Spleen (tissue), 13 donors: Measurements from ENCODE around the gene AKR1C1. TPM values are rescaled to one million over a fixed set of nuclear protein-coding genes. Genes with fewer than 3 reads are reported as not detected.
"Not testable (repeated sequence)": the region's sequence is repeated elsewhere in the genome, so short reads cannot be mapped to it uniquely, and the experiment has no call there.

Experiments
- DNase-seq: peaks from one replicate; pipeline ENCODE4 v3.0.0-alpha.2; 2020
- H3K27ac ChIP-seq, 8 donors: fragments of 200-600 bp; sonication (generic) in 7 of 8; 1 replicate in 4 of 8; 2 replicates in 4 of 8; pipeline versions ENCODE4 v1.5.0 to v1.8.0; 2016 to 2021; ENCODE audit warnings: inconsistent platforms in 4 of 8, mild to moderate bottlenecking in 4 of 8, moderate library complexity in 1 of 8
- H3K27me3 ChIP-seq, 7 donors: fragments of 200-600 bp; sonication (generic) in 6 of 7; replicated peaks in 1 of 7; 1 replicate in 4 of 7; 2 replicates in 3 of 7; pipeline versions ENCODE4 v1.5.0 to v1.8.0; 2016 to 2021; ENCODE audit warnings: inconsistent platforms in 3 of 7, mild to moderate bottlenecking in 1 of 7
- H3K36me3 ChIP-seq, 6 donors: fragments of 200-600 bp; sonication (generic) in 5 of 6; 1 replicate in 4 of 6; 2 replicates in 2 of 6; pipeline versions ENCODE4 v1.5.0 to v1.8.0; 2016 to 2021; ENCODE audit warnings: inconsistent platforms in 2 of 6
- H3K4me1 ChIP-seq, 6 donors: fragments of 200-600 bp; sonication (generic) in 5 of 6; 1 replicate in 3 of 6; 2 replicates in 3 of 6; pipeline versions ENCODE4 v1.5.0 to v1.8.0; 2016 to 2021; ENCODE audit warnings: inconsistent platforms in 3 of 6
- H3K4me3 ChIP-seq, 8 donors: fragments of 200-600 bp; sonication (generic) in 7 of 8; 1 replicate in 4 of 8; 2 replicates in 4 of 8; pipeline versions ENCODE4 v1.5.0 to v1.8.0; 2016 to 2021; ENCODE audit warnings: inconsistent platforms in 4 of 8, mild to moderate bottlenecking in 4 of 8, moderate library complexity in 2 of 8
- H3K9me3 ChIP-seq, 8 donors: fragments of 200-600 bp; sonication (generic) in 7 of 8; 1 replicate in 4 of 8; 2 replicates in 4 of 8; pipeline versions ENCODE4 v1.5.0 to v1.8.0; 2016 to 2021; ENCODE audit warnings: inconsistent platforms in 4 of 8
- POLR2A ChIP-seq, 3 donors: fragments of 450-650 bp; IDR thresholded peaks; one replicate each; pipeline ENCODE4 v1.5.1; 2017; ENCODE audit warnings: antibody characterized with exemption in 3 of 3, mild to moderate bottlenecking in 1 of 3
- POLR2AphosphoS5 ChIP-seq, 3 donors: sonication (generic); formaldehyde crosslinking; IDR thresholded peaks; one replicate each; pipeline ENCODE4 v1.5.1; 2017; ENCODE audit warnings: antibody characterized with exemption in 3 of 3
- WGBS, 5 donors: extraction: QIAGEN DNeasy Blood & Tissue Kit in 3 of 5; methylation state at CpG; one replicate each; pipeline versions ENCODE4 v1.1.5 to v1.1.7; 2013 to 2018; 5-methylcytosine and 5-hydroxymethylcytosine counted together
- intact Hi-C: fragments of 100-400 bp; cut with DNase I; formaldehyde crosslinking; loops from one replicate; pipeline ENCODE4 v1.15.0; 2023; ENCODE audit warnings: low total_unique reads
- long read RNA-seq, 2 donors: transcript quantifications; one replicate each; lab custom pipeline, GENCODE V29; 2026
- polyA plus RNA-seq, 3 donors: library from polyadenylated mRNA; stranded (reverse); fragments of 200-250 nt; gene quantifications; one replicate each; pipeline ENCODE4 v1.2.1, GENCODE V29; 2013
- total RNA-seq, 7 donors: library from RNA; depleted of rRNA in 3 of 7; stranded (reverse); fragments of >200 nt in 3 of 7; fragmentation: NEBNext Ultra II Directional in 4 of 7; extraction: Animal tissue kit (Norgen Biotek cat#: 25700) in 4 of 7; gene quantifications; one replicate each; pipeline versions ENCODE4 v1.1.0 to v1.2.1, GENCODE V29; 2016 to 2021
- TF ChIP-seq, protein P1 (sequence below), 11 experiments: fragments of 200-600 bp in 7 of 11; fragments of 450-650 bp in 4 of 11; sonication (generic) in 4 of 11; IDR thresholded peaks in 8 of 11; conservative IDR thresholded peaks in 3 of 11; 1 replicate in 7 of 11; 2 replicates in 4 of 11; pipeline versions ENCODE4 v1.4.0 to v1.8.0; 2016 to 2021; ENCODE audit warnings: antibody characterized with exemption in 11 of 11, inconsistent platforms in 4 of 11, mild to moderate bottlenecking in 1 of 11
- donor health status: healthy with polysubstance abuse.
- donor health status: DM: no; HTN: no; CAD: no; lungs with moderate emphysema.
- donor health status: DM: no; HTN: no; CAD: no.
- donor health status: Bipolar disorder and iron deficiency.
- donor health status: healthy.
- donor health status: DM: no; HTN: no; CAD: no.
- donor health status: DM: yes; HTN: yes; CAD: no.

AKR1C1 gene
- total RNA-seq (1 to 10 TPM; 1.3 to 5.8 (median 2.4) TPM), polyA plus RNA-seq (10 to 100 TPM in 1 of 3 donors, 1 to 10 TPM in 2; 4.8 to 13.5 (median 10.0) TPM)
- long read RNA-seq, donor 1, full-length matches to known transcripts, result 4 of 4 reads
- long read RNA-seq, donor 1, partial matches to known transcripts, result 0 of 4 reads
- long read RNA-seq, donor 1, other reads (novel, unspliced or antisense), result 0 of 4 reads
- long read RNA-seq, donor 2, full-length matches to known transcripts, result 2 of 2 reads
- long read RNA-seq, donor 2, partial matches to known transcripts, result 0 of 2 reads
- long read RNA-seq, donor 2, other reads (novel, unspliced or antisense), result 0 of 2 reads

GRCh38 chr10:4962876-4963814 lies at the start of gene AKR1C1:
Gene AKR1C1 (plus strand): TSS chr10:4963415. CDS start chr10:4963445, 30 bp downstream.
- intact Hi-C loops, H3K4me1 ChIP-seq, H3K27me3 ChIP-seq, H3K4me3 ChIP-seq, H3K27ac ChIP-seq, DNase-seq, H3K36me3 ChIP-seq, H3K9me3 ChIP-seq: not testable (repeated sequence)
- 60 to 71% (median 68%) methylated on average over 6 of the region's 7 CpGs for WGBS, 5 donors

DNA sequence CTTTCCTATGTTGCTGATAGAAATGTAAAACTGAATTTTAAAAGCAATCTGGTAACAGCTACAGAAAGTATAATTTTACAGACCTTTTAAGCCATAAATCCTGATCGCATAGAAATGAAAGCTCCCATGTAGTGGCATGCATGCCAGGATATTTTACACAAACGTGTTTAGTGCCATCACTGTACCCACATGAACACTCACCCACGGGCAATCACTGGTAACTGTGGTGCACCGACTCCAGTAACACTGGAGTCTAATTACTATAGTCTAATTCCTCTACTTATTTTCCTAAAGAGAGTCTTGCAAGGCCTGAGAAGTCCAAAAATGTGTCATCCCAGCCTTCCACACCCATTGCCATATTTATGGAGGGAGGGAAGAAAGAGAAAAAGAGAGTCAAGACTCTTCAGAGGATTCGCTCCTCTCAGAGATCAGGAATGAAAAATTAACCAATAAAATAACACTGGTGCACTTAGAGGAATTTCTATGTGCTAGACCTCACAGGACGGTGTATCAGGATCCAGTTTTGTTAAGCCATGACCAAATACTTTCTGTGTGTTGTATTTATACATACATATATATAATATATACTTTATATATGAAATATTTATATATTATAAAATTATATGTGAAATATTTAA lies 48.9 kb upstream of the AKR1C1 start:
- WGBS, 5 donors, result 78 to 94% (median 91%) methylated on average over 6 of the region's 6 CpGs
- H3K27ac ChIP-seq, result no peak overlapping the region
- no peak overlapping the region for H3K4me3 ChIP-seq
- TF ChIP-seq POLR2AphosphoS5 (IDR thresholded peaks at IDR 0.05) (no peak), POLR2A (IDR thresholded peaks at IDR 0.05) (no peak)
- TF ChIP-seq, protein P1, sequence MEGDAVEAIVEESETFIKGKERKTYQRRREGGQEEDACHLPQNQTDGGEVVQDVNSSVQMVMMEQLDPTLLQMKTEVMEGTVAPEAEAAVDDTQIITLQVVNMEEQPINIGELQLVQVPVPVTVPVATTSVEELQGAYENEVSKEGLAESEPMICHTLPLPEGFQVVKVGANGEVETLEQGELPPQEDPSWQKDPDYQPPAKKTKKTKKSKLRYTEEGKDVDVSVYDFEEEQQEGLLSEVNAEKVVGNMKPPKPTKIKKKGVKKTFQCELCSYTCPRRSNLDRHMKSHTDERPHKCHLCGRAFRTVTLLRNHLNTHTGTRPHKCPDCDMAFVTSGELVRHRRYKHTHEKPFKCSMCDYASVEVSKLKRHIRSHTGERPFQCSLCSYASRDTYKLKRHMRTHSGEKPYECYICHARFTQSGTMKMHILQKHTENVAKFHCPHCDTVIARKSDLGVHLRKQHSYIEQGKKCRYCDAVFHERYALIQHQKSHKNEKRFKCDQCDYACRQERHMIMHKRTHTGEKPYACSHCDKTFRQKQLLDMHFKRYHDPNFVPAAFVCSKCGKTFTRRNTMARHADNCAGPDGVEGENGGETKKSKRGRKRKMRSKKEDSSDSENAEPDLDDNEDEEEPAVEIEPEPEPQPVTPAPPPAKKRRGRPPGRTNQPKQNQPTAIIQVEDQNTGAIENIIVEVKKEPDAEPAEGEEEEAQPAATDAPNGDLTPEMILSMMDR (IDR thresholded peaks at IDR 0.05 in 8 of 11, conservative IDR thresholded peaks at IDR 0.05 in 3 of 11), result no peak
- no peaks in the 10 kb centered on the region for H3K4me1 ChIP-seq
- no peaks in the 10 kb centered on the region for H3K9me3 ChIP-seq
- no peaks in the 10 kb centered on the region for H3K36me3 ChIP-seq
- H3K27me3 ChIP-seq, result no peaks in the 10 kb centered on the region
- no peak for DNase-seq
- intact Hi-C loops, result no loop called here

GRCh38 chr10:4916086-4916716 lies 47.0 kb upstream of the AKR1C1 start:
- Histone ChIP-seq H3K27me3 (no peaks in the 10 kb centered on the region), H3K27ac (no peak overlapping the region), H3K4me3 (no peak overlapping the region), H3K36me3 (no peaks in the 10 kb centered on the region), H3K9me3 (no peaks in the 10 kb centered on the region), H3K4me1 (no peaks in the 10 kb centered on the region)
- no peak for TF ChIP-seq POLR2AphosphoS5 (IDR thresholded peaks at IDR 0.05)
- TF ChIP-seq, protein P1 (IDR thresholded peaks at IDR 0.05 in 8 of 11, conservative IDR thresholded peaks at IDR 0.05 in 3 of 11), result no peak
- no peak for TF ChIP-seq POLR2A (IDR thresholded peaks at IDR 0.05)
- WGBS, 5 donors, result 88 to 96% (median 90%) methylated on average over 3 of the region's 3 CpGs
- intact Hi-C loops, result no loop called here
- no peak for DNase-seq

- H3K4me1 ChIP-seq, result no peaks in the 10 kb centered on the region
- no peak overlapping the region for H3K4me3 ChIP-seq
- H3K27me3 ChIP-seq, result no peaks in the 10 kb centered on the region
- intact Hi-C loops, result no loop called here
- DNase-seq, result no peak
- H3K9me3 ChIP-seq, result no peaks in the 10 kb centered on the region
- no peak overlapping the region for H3K27ac ChIP-seq
- TF ChIP-seq POLR2A (IDR thresholded peaks at IDR 0.05) (no peak), POLR2AphosphoS5 (IDR thresholded peaks at IDR 0.05) (no peak)
- TF ChIP-seq, protein P1 (IDR thresholded peaks at IDR 0.05 in 8 of 11, conservative IDR thresholded peaks at IDR 0.05 in 3 of 11), result no peak
- 47 to 83% (median 73%) methylated on average over 1 of the region's 1 CpG for WGBS, 5 donors
- H3K36me3 ChIP-seq, result no peaks in the 10 kb centered on the region
Observed at GRCh38 chr10:4918236-4918635, 45.0 kb upstream of the AKR1C1 start.

DNA sequence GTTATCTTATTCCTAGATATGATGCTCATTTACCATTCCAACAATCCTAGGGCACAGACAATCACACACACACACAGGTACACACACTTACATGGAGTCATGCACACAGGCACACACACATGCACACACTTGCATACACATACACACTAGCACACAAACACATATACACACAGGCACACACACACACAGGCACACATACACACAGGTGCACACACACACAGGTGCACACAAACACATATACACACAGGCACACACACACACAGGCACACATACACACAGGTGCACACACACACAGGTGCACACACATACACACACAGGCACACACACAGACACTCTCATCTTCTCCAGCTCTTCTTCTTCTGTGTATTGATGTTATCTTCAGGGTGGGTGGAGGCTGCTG lies 38.7 kb upstream of the AKR1C1 start:
- H3K27me3 ChIP-seq, H3K4me3 ChIP-seq, intact Hi-C loops, H3K4me1 ChIP-seq, H3K36me3 ChIP-seq, H3K27ac ChIP-seq, DNase-seq: not testable (repeated sequence)
- H3K9me3 ChIP-seq, result peaks cover 0 to 39% (median 28%) of the 10 kb centered on the region in 8 donors
